Cardiac septum (tissue), 1 donor: Measurements from ENCODE around the gene GRM4. TPM values are rescaled to one million over a fixed set of nuclear protein-coding genes. Genes with fewer than 3 reads are reported as not detected.
"Not testable (repeated sequence)": the region's sequence is repeated elsewhere in the genome, so short reads cannot be mapped to it uniquely, and the experiment has no call there.

Experiments used
- DNase-seq: peaks from one replicate; pipeline ENCODE4 v3.0.0-alpha.2; 2020; ENCODE audit warnings: low spot score
- intact Hi-C: fragments of 100-400 bp; cut with DNase I; formaldehyde crosslinking; loops from one replicate; pipeline ENCODE4 v1.14.0; 2022
- long read RNA-seq: library from polyadenylated mRNA; unstranded; transcript quantifications from one replicate; pipeline ENCODE4 v2.0.0, GENCODE V29; 2021
- total RNA-seq: library from RNA; stranded (reverse); fragmentation: NEBNext Ultra II Directional; extraction: Animal tissue kit (Norgen Biotek cat#: 25700); gene quantifications from one replicate; pipeline ENCODE4 v1.2.1, GENCODE V29; 2021
- donor health status: DM: no; HTN: no; CAD: no.

The GRM4 gene
- not detected for total RNA-seq
- long read RNA-seq = 0 reads

- intact Hi-C loops = no loop called here
- no peak for DNase-seq
Observed at GRCh38 chr6:34146021-34146782, at the start of gene GRM4. Gene GRM4 (minus strand): TSS chr6:34146087. CDS start chr6:34133496, 12,591 bp downstream.

- intact Hi-C loops = loop anchor here (5.0 kb wide), 1 partner anchor 53 kb away; the partner anchor contains the start of gene SMIM29
- no peak for DNase-seq
Observed at GRCh38 chr6:34194772-34195171, 48.9 kb upstream of the GRM4 start.

GRCh38 chr6:34190504-34191122 is 44.7 kb upstream of the GRM4 start:
- intact Hi-C loops = no loop called here
- peak; percentile 58 for DNase-seq

- peak; percentile 68 for DNase-seq
- intact Hi-C loops = no loop called here
Observed at GRCh38 chr6:34189806-34190503, 44.1 kb upstream of the GRM4 start.

- intact Hi-C loops = not testable (repeated sequence)
Observed at GRCh38 chr6:34184726-34185125, 38.8 kb upstream of the GRM4 start.

GRCh38 chr6:34182751-34183531 is 37.1 kb upstream of the GRM4 start:
- DNase-seq = peak; percentile 76
- intact Hi-C loops = no loop called here

More at GRCh38 chr6:34184726-34185125, 38.8 kb upstream of the GRM4 start:
- peak; percentile 24 for DNase-seq

- intact Hi-C loops = no loop called here
- peak; percentile 2 for DNase-seq
Observed at GRCh38 chr6:34181908-34182307, 36.0 kb upstream of the GRM4 start.

- intact Hi-C loops = no loop called here
- DNase-seq = peak; percentile 43
Observed at GRCh38 chr6:34179106-34179720, 33.3 kb upstream of the GRM4 start.

GRCh38 chr6:34178357-34179105 is 32.6 kb upstream of the GRM4 start:
- intact Hi-C loops = no loop called here

GRCh38 chr6:34177181-34177591 is 31.3 kb upstream of the GRM4 start:
- intact Hi-C loops = no loop called here
- peak; percentile 7 for DNase-seq

More at GRCh38 chr6:34178357-34179105, 32.6 kb upstream of the GRM4 start:
- DNase-seq = peak; percentile 43

GRCh38 chr6:34176261-34177031 is 30.6 kb upstream of the GRM4 start:
- peak; percentile 68 for DNase-seq
- intact Hi-C loops = no loop called here

GRCh38 chr6:34174846-34175399 is 29.0 kb upstream of the GRM4 start:
- intact Hi-C loops = no loop called here
- DNase-seq = peak; percentile 44

- DNase-seq = peak; percentile 14
- intact Hi-C loops = no loop called here
Observed at GRCh38 chr6:34172961-34173775, 27.3 kb upstream of the GRM4 start.

GRCh38 chr6:34170346-34170745 is 24.5 kb upstream of the GRM4 start:
- intact Hi-C loops = no loop called here
- peak; percentile 46 for DNase-seq

GRCh38 chr6:34169897-34170296 is 24.0 kb upstream of the GRM4 start:
- intact Hi-C loops = loop anchor here (10.0 kb wide), 1 partner anchor 245 kb away; no protein-coding TSS in a partner anchor
- no peak for DNase-seq

GRCh38 chr6:34161857-34162515 is 16.1 kb upstream of the GRM4 start:
- intact Hi-C loops = loop anchor here (10.0 kb wide), 1 partner anchor 253 kb away; no protein-coding TSS in a partner anchor
- peak; percentile 26 for DNase-seq
